Osteocyte (in vitro differentiated cells): ENCODE data around the gene CRIP3. TPM values are rescaled to one million over a fixed set of nuclear protein-coding genes. Genes with fewer than 3 reads are reported as not detected.

ENCODE experiments used
- DNase-seq: peaks from one replicate; pipeline ENCODE4 v3.0.0; 2021; ENCODE audit warnings: mixed read lengths; ENCODE audit not compliant: unreplicated experiment; ENCODE audit errors: extremely low spot score
- H3K27ac Mint-ChIP-seq: one replicate; pipeline ENCODE4 v1.8.0; 2021; ENCODE audit warnings: mild to moderate bottlenecking, mixed read lengths; ENCODE audit not compliant: unreplicated experiment
- H3K27me3 Mint-ChIP-seq: one replicate; pipeline ENCODE4 v1.8.0; 2021; ENCODE audit warnings: mixed read lengths; ENCODE audit not compliant: unreplicated experiment
- H3K36me3 Mint-ChIP-seq: one replicate; pipeline ENCODE4 v1.8.0; 2021; ENCODE audit warnings: mixed read lengths; ENCODE audit not compliant: unreplicated experiment
- H3K4me1 Mint-ChIP-seq: one replicate; pipeline ENCODE4 v1.8.0; 2021; ENCODE audit warnings: mixed read lengths; ENCODE audit not compliant: unreplicated experiment
- H3K4me3 Mint-ChIP-seq: one replicate; pipeline ENCODE4 v1.8.0; 2021; ENCODE audit warnings: mild to moderate bottlenecking, moderate library complexity, mixed read lengths; ENCODE audit not compliant: unreplicated experiment
- H3K9me3 Mint-ChIP-seq: one replicate; pipeline ENCODE4 v1.8.0; 2021; ENCODE audit warnings: mixed read lengths; ENCODE audit not compliant: unreplicated experiment
- CTCF ChIP-seq: fragments of 200-600 bp; sonication (generic); IDR thresholded peaks from 2 replicates; pipeline ENCODE4 v1.5.0; 2021; ENCODE audit warnings: antibody characterized with exemption, mild to moderate bottlenecking, moderate library complexity
- total RNA-seq: library from RNA; stranded (reverse); gene quantifications from 2 replicates; pipeline ENCODE4 v1.2.1, GENCODE V29; 2021

CRIP3 gene
- total RNA-seq, 1 donor from 2014 or later, result 1.8 TPM

- Mint-ChIP-seq H3K4me1 (no peaks in the 10 kb centered on the region), H3K27me3 (peaks cover 30% of the 10 kb centered on the region), H3K36me3 (no peaks in the 10 kb centered on the region), H3K9me3 (no peaks in the 10 kb centered on the region), H3K27ac (no peak within 1 kb of the TSS), H3K4me3 (no peak within 1 kb of the TSS)
- DNase-seq, result no peak
- no peak for TF ChIP-seq CTCF
These were observed 10.7 kb downstream of the CRIP3 start, which contains the start of gene SLC22A7 for GRCh38 chr6:43297644-43298564. Gene SLC22A7 (plus strand): TSS chr6:43298260. CDS start chr6:43298359, 99 bp downstream.

GRCh38 chr6:43296780-43297497, 11.7 kb downstream of the CRIP3 start:
- Mint-ChIP-seq H3K4me1 (no peaks in the 10 kb centered on the region), H3K4me3 (no peak overlapping the region), H3K9me3 (no peaks in the 10 kb centered on the region), H3K36me3 (no peaks in the 10 kb centered on the region), H3K27ac (no peak overlapping the region), H3K27me3 (peaks cover 29% of the 10 kb centered on the region)
- no peak for DNase-seq
- TF ChIP-seq CTCF, result no peak

GRCh38 chr6:43295456-43295855, 13.2 kb downstream of the CRIP3 start:
- no peaks in the 10 kb centered on the region for H3K4me1 Mint-ChIP-seq
- peaks cover 21% of the 10 kb centered on the region for H3K27me3 Mint-ChIP-seq
- H3K36me3 Mint-ChIP-seq, result no peaks in the 10 kb centered on the region
- H3K4me3 Mint-ChIP-seq, result no peak overlapping the region
- H3K27ac Mint-ChIP-seq, result no peak overlapping the region
- no peak for DNase-seq
- H3K9me3 Mint-ChIP-seq, result no peaks in the 10 kb centered on the region
- TF ChIP-seq CTCF, result no peak

GRCh38 chr6:43294536-43294935, 14.1 kb downstream of the CRIP3 start:
- Mint-ChIP-seq H3K4me1 (no peaks in the 10 kb centered on the region), H3K4me3 (no peak overlapping the region), H3K9me3 (no peaks in the 10 kb centered on the region), H3K27ac (no peak overlapping the region), H3K36me3 (no peaks in the 10 kb centered on the region), H3K27me3 (peaks cover 17% of the 10 kb centered on the region)
- TF ChIP-seq CTCF, result no peak
- no peak for DNase-seq

- H3K36me3 Mint-ChIP-seq, result no peaks in the 10 kb centered on the region
- no peak overlapping the region for H3K27ac Mint-ChIP-seq
- H3K4me3 Mint-ChIP-seq, result no peak overlapping the region
- H3K27me3 Mint-ChIP-seq, result peaks cover 13% of the 10 kb centered on the region
- H3K4me1 Mint-ChIP-seq, result no peaks in the 10 kb centered on the region
- no peaks in the 10 kb centered on the region for H3K9me3 Mint-ChIP-seq
- DNase-seq, result no peak
- TF ChIP-seq CTCF, result no peak
These were observed 14.9 kb downstream of the CRIP3 start for GRCh38 chr6:43293698-43294097.
